RWPE1 (cell line): ENCODE data around the gene KIFC1.
A peak's percentile ranks its signal among the peaks of the same experiment; 100 is the strongest.

Experiments used
- CTCF ChIA-PET: fragments of 350-600 bp; sonication (Branson Sonifier 250); formaldehyde crosslinking; extraction: SDS; loops from one replicate; lab custom pipeline; 2021; lab: Yijun Ruan, JAX
- POLR2A ChIA-PET: fragments of 400-600 bp; formaldehyde crosslinking; extraction: SDS; loops from one replicate; lab custom pipeline; 2020; ENCODE audit warnings: antibody characterized with exemption; ENCODE audit not compliant: low non-redundant PET; lab: Yijun Ruan, JAX
- DNase-seq: peaks from one replicate; pipeline ENCODE4 v3.0.0; 2012; ENCODE audit warnings: low spot score
- H3K27ac ChIP-seq: fragments of 450-650 bp; 2 replicates; pipeline ENCODE4 v1.5.1; 2017
- CTCF ChIP-seq: fragments of 450-650 bp; conservative IDR thresholded peaks from 2 replicates; pipeline ENCODE4 v1.5.1; 2017; ENCODE audit warnings: low read depth, mild to moderate bottlenecking

Gene KIFC1

GRCh38 chr6:33383427-33384185, 8.0 kb upstream of the KIFC1 start:
- no peak for TF ChIP-seq CTCF
- no peak for DNase-seq
- POLR2A ChIA-PET: no interaction called here
- H3K27ac ChIP-seq: peak overlapping the region; percentile 52
- CTCF ChIA-PET: interaction anchor here (0.6 to 0.8 kb wide), 11 partner anchors 18 to 1450 kb away, joined by 3 to 8 read pairs (median 3); a partner anchor contains a TSS

- TF ChIP-seq CTCF: peak; percentile 65
- DNase-seq: peak; percentile 53
- H3K27ac ChIP-seq: peak overlapping the region; percentile 52
- ChIA-PET POLR2A (no interaction called here), CTCF (interaction anchor here (0.6 to 0.8 kb wide), 12 partner anchors 9 to 1451 kb away, joined by 3 to 8 read pairs (median 3); a partner anchor contains a TSS)
Observed at GRCh38 chr6:33384581-33385020, 7.0 kb upstream of the KIFC1 start.

GRCh38 chr6:33390173-33390572, 1.4 kb upstream of the KIFC1 start:
- no peak overlapping the region for H3K27ac ChIP-seq
- no peak for DNase-seq
- CTCF ChIA-PET: interaction anchor here (0.7 to 1.0 kb wide), 2 partner anchors 13 to 46 kb away, joined by 3 read pairs; no protein-coding TSS in a partner anchor
- POLR2A ChIA-PET: no interaction called here
- no peak for TF ChIP-seq CTCF

- ChIA-PET POLR2A (no interaction called here), CTCF (interaction anchor here (0.7 to 1.3 kb wide), 7 partner anchors 11 to 114 kb away, joined by 3 to 6 read pairs (median 3); partner anchors contain the start of gene B3GALT4)
- DNase-seq: no peak
- no peak for TF ChIP-seq CTCF
- H3K27ac ChIP-seq: peak overlapping the region; percentile 93
Observed at GRCh38 chr6:33390767-33391277, 801 bp upstream of the KIFC1 start.

- H3K27ac ChIP-seq: peak overlapping the region; percentile 93
- no peak for TF ChIP-seq CTCF
- POLR2A ChIA-PET: no interaction called here
- CTCF ChIA-PET: interaction anchor here (0.6 to 1.3 kb wide), 4 partner anchors 8 to 15 kb away, joined by 3 to 5 read pairs (median 4); no protein-coding TSS in a partner anchor
- peak; percentile 25 for DNase-seq
Observed at GRCh38 chr6:33391922-33392594, 435 bp downstream of the KIFC1 start.

- CTCF ChIA-PET: interaction anchor here (0.6 kb wide), 1 partner anchor 14 kb away, joined by 3 read pairs; no protein-coding TSS in a partner anchor
- POLR2A ChIA-PET: no interaction called here
- DNase-seq: no peak
- H3K27ac ChIP-seq: no peak overlapping the region
- no peak for TF ChIP-seq CTCF
Observed at GRCh38 chr6:33392595-33392948, 949 bp downstream of the KIFC1 start.
